ENCODE results near the gene PPP1R14D.

The PPP1R14D gene

GRCh38 chr15:40855706-40856234 is 27.3 kb upstream of the PPP1R14D start:
- intact Hi-C loops (cut with DNase I) = no loop called here
- no peak for DNase-seq

DNA sequence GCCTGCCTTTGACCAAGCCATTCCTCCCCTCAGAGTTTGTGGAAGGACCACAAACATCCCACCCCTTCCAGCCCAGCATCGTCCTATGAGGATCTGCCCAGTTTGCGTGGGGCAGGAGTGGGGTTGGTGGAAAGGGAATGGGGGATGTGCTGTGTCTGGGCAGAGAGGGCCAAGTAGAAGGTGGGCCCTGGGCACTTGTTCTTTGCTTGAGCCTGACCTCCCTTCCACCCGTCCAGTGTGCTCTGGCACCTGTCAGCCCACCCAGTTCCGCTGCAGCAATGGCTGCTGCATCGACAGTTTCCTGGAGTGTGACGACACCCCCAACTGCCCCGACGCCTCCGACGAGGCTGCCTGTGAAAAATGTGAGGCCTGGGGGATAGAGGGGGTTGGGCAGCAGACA is 25.7 kb upstream of the PPP1R14D start:
- no peak for DNase-seq
- intact Hi-C loops (cut with DNase I) = no loop called here

GRCh38 chr15:40853241-40853890 is 24.9 kb upstream of the PPP1R14D start:
- intact Hi-C loops (cut with DNase I) = no loop called here
- no peak for DNase-seq

- intact Hi-C loops (cut with DNase I) = no loop called here
Observed at GRCh38 chr15:40852529-40852928, 24.0 kb upstream of the PPP1R14D start.

GRCh38 chr15:40850576-40851112 is 22.1 kb upstream of the PPP1R14D start:
- DNase-seq = no peak

More at GRCh38 chr15:40852529-40852928, 24.0 kb upstream of the PPP1R14D start:
- DNase-seq = no peak

DNA sequence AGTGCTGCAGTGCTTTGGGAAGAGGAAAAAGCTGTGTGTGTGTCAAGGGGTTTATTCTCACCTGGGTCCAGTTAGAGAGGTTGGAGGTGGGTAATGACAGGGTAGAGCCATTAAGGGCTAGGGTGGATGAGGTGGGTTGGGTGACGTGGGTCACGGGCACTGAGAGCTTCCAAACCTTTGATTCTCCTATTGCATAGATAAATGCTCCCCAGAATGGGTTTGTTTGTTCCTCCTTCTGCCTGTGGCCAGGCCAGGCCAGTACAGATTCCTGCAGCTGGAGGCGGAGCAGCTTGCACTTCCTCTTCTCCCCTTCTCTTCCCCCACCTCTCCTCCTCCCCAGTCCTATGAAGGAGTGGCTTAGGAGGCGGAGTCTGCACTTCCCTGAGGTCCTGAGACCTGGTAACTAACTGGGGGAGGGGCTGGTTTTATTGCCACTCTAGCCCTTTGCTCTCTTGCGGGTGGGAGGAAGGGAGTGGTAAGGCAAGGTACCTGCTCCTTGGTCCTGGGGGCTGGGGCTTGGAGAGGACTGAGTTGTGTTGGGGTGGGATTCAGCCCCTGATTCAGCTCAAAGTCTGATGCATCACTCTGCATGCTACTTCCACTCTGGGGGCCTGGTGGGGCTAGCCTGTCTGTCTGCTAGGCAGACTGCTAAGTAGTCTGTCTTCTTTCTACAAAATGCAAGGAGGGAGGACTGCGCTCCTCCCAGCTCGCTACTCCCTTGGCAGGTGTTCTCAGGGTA is 18.9 kb upstream of the PPP1R14D start:
- peak in 32 of 42 donors; percentile 14 to 66 (median 33) for DNase-seq
- intact Hi-C loops (cut with DNase I) = no loop called here

More at GRCh38 chr15:40850576-40851112, 22.1 kb upstream of the PPP1R14D start:
- intact Hi-C loops (cut with DNase I) = no loop called here

DNA sequence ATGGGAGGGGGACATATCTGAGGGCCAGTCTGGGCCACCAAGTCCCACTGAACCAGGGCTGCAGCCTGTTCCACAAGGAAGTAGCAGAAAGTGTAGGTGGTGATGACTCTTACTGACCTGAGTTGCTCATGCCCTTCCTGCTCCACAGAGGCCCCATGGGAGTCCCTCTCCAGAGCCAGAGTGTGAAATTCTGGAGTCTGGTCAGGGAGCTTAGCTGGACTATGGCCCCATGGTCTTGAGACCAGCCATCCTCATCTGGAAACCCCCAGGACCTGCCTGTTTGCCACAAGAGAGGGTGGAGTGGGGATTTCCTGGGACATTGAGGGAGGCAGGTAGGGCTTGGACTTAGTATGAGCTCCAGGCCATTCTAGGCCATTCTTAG is 18.3 kb upstream of the PPP1R14D start:
- intact Hi-C loops (cut with DNase I) = no loop called here

GRCh38 chr15:40845511-40846284 is 17.2 kb upstream of the PPP1R14D start:
- no peak for DNase-seq
- intact Hi-C loops (cut with DNase I) = no loop called here

More for the DNA sequence above, 18.3 kb upstream of the PPP1R14D start:
- no peak for DNase-seq

GRCh38 chr15:40845036-40845435 is 16.5 kb upstream of the PPP1R14D start:
- DNase-seq = no peak
- intact Hi-C loops (cut with DNase I) = no loop called here

- DNase-seq = peak in 1 of 42 donors; percentile 16
- intact Hi-C loops (cut with DNase I) = no loop called here
Observed at GRCh38 chr15:40844696-40845030, 16.2 kb upstream of the PPP1R14D start.

GRCh38 chr15:40843885-40844695 is 15.6 kb upstream of the PPP1R14D start, which contains the start of gene SPINT1:
TSS of gene SPINT1 (plus strand) at chr15:40844048. CDS start at chr15:40844555, 507 bp downstream.
- DNase-seq = no peak
- intact Hi-C loops (cut with DNase I) = no loop called here

DNA sequence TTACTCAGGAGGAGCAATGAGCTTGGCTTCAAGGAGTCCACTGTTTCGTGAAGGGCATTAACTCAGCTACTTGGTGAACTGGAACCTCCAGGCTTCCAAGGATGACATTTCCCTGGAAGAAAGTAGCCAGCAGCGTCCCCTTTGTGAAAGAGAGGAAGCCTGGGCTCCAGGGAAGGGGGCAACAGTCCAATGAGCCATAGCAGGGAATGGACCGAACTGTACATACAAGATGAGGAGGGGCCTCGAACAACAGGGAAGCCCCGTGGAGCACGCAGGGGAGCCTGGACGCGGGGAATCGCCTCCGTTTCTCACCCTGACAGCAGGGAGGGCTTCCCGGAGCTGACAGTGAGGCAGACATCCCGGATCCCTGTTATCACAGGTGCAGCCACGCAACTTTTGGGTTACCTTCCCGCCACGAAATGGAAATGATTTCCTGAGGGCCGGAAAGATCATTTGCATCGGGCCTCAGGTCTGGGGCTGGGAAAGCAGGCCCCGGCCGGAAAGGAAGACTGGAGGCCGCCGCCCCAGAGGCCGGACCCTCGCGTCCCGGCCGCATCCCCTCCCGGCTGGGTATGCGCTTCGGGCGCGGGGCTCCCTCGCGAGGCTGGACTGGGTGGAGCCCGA is 14.9 kb upstream of the PPP1R14D start:
- intact Hi-C loops (cut with DNase I) = no loop called here

GRCh38 chr15:40841741-40842140 is 13.2 kb upstream of the PPP1R14D start:
- intact Hi-C loops (cut with DNase I) = no loop called here
- DNase-seq = no peak

More for the DNA sequence above, 14.9 kb upstream of the PPP1R14D start:
- DNase-seq = no peak

GRCh38 chr15:40838756-40839155 is 10.2 kb upstream of the PPP1R14D start:
- intact Hi-C loops (cut with DNase I) = no loop called here

DNA sequence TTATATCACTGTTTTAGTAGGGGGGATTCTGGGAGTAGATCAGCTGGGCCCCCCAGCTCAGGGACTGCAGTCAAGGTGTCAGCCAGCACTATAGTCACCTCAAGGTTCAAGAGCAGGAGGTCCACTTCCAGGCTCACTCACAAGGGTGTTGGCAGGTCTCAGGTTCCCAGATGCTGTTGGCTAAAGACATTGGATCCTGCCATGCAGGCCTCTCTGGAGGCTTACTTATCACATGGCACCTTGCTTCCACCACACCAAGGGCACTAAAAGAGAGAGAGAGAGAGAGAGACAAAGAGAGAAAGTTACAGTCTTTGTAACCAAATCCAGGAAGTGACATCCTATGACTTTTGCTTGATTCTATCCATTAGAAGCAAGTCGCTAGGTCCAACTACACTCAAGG is 7.5 kb upstream of the PPP1R14D start:
- intact Hi-C loops (cut with DNase I) = no loop called here

More at GRCh38 chr15:40838756-40839155, 10.2 kb upstream of the PPP1R14D start:
- DNase-seq = no peak

GRCh38 chr15:40832903-40833302 is 4.4 kb upstream of the PPP1R14D start:
- intact Hi-C loops (cut with DNase I) = no loop called here
- no peak for DNase-seq

More for the DNA sequence above, 7.5 kb upstream of the PPP1R14D start:
- DNase-seq = no peak

GRCh38 chr15:40831861-40832260 is 3.4 kb upstream of the PPP1R14D start:
- intact Hi-C loops (cut with DNase I) = no loop called here
- DNase-seq = no peak

- DNase-seq = no peak
- intact Hi-C loops (cut with DNase I) = no loop called here
Observed at GRCh38 chr15:40830884-40831283, 2.4 kb upstream of the PPP1R14D start.
